ENCODE data around the gene CTCFL. TPM values are rescaled to one million over a fixed set of nuclear protein-coding genes. Genes with fewer than 3 reads are reported as not detected.

Gene CTCFL
- total and polyA plus RNA-seq, 2 of the 13 experiments (the other 11 are each of a cell fraction or from before 2014, with no cell fraction given): 0.04 TPM; not detected in 1

GRCh38 chr20:57560554-57561355 lies 35.8 kb upstream of the CTCFL start, which contains the start of gene PCK1 (continued):
- TF ChIP-seq TOE1 (CRISPR knock-in tag; IDR thresholded peaks at IDR 0.05) (no peak), ZNF598 (CRISPR knock-in tag; IDR thresholded peaks at IDR 0.05; ENCODE audit: borderline replicate concordance) (peak; percentile 80; the same call in 1 of the 2 replicates), HNRNPK (IDR thresholded peaks at IDR 0.05; ENCODE audit: low read depth, low read length, poor library complexity, severe bottlenecking) (no peak), GABPB1 (CRISPR knock-in tag; IDR thresholded peaks at IDR 0.05) (peak; percentile 36), KLF11 (CRISPR knock-in tag; IDR thresholded peaks at IDR 0.05) (no peak; the same call in 1 of the 2 replicates), ZNF709 (CRISPR knock-in tag; IDR thresholded peaks at IDR 0.05) (peak; percentile 62), JDP2 (CRISPR knock-in tag; IDR thresholded peaks at IDR 0.05; ENCODE audit: borderline replicate concordance) (no peak), DNMT3B (CRISPR knock-in tag; conservative IDR thresholded peaks at IDR 0.05) (peak; percentile 77; the same call in 1 of the 2 replicates), ARHGAP35 (CRISPR knock-in tag; IDR thresholded peaks at IDR 0.05; ENCODE audit: borderline replicate concordance) (0 out of 2 replicates have a peak, but pooled peaks have one; percentile 34), LRRFIP1 (CRISPR knock-in tag; conservative IDR thresholded peaks at IDR 0.05) (no peak), E2F2 (CRISPR knock-in tag; IDR thresholded peaks at IDR 0.05; ENCODE audit: borderline replicate concordance) (no peak), THAP7 (CRISPR knock-in tag; IDR thresholded peaks at IDR 0.05) (peak; percentile 94), SIX1 (CRISPR knock-in tag; IDR thresholded peaks at IDR 0.05; ENCODE audit: borderline replicate concordance) (no peak; the same call in 1 of the 2 replicates), ZBTB33 (CRISPR knock-in tag; IDR thresholded peaks at IDR 0.05) (peak; percentile 30; the same call in 1 of the 2 replicates), PTBP1 (IDR thresholded peaks at IDR 0.05; ENCODE audit: low read depth, low read length, poor library complexity, severe bottlenecking) (no peak), THAP9 (CRISPR knock-in tag; IDR thresholded peaks at IDR 0.05; ENCODE audit: borderline replicate concordance) (peak; percentile 34; the same call in 1 of the 2 replicates), ASH2L (IDR thresholded peaks at IDR 0.05; ENCODE audit: insufficient read length, low read depth, low read length) (peak; percentile 92), ELF1 (CRISPR knock-in tag; IDR thresholded peaks at IDR 0.05) (peak; percentile 65; the same call in 1 of the 2 replicates), ZNF24 (IDR thresholded peaks at IDR 0.05) (peak; percentile 78)
